Neural cell (in vitro differentiated cells): ENCODE measurements around the gene PDLIM5.

ENCODE experiments used
- CTCF ChIP-seq: fragments of 450-650 bp; IDR thresholded peaks from 2 replicates; pipeline ENCODE4 v1.5.1; 2014; ENCODE audit warnings: antibody characterized with exemption, mild to moderate bottlenecking, moderate library complexity; ENCODE audit not compliant: poor library complexity, severe bottlenecking
- EZH2 ChIP-seq: fragments of 200-600, 300-800 bp; shearing (Covaris generic), sonication (generic); IDR thresholded peaks from 2 replicates; pipeline ENCODE4 v1.6.1; 2014; ENCODE audit warnings: antibody characterized with exemption, low read length, borderline replicate concordance, mild to moderate bottlenecking; ENCODE audit not compliant: insufficient read depth, poor library complexity, severe bottlenecking
- MXI1 ChIP-seq: fragments of 450-650 bp; conservative IDR thresholded peaks from 2 replicates; pipeline ENCODE4 v1.6.1; 2014; ENCODE audit warnings: antibody characterized with exemption, mild to moderate bottlenecking; ENCODE audit not compliant: poor library complexity, severe bottlenecking
- POLR2AphosphoS5 ChIP-seq: IDR thresholded peaks from 2 replicates; pipeline ENCODE4 v1.6.1; 2012
- RAD21 ChIP-seq: fragments of 450-650 bp; conservative IDR thresholded peaks from 2 replicates; pipeline ENCODE4 v1.6.1; 2014; ENCODE audit warnings: antibody characterized with exemption, mild to moderate bottlenecking, moderate library complexity
- REST ChIP-seq: IDR thresholded peaks from 2 replicates; pipeline ENCODE4 v1.6.1; 2012; ENCODE audit warnings: borderline replicate concordance
- SMC3 ChIP-seq: fragments of 450-650 bp; conservative IDR thresholded peaks from 2 replicates; pipeline ENCODE4 v1.6.1; 2014; ENCODE audit warnings: antibody characterized with exemption, mild to moderate bottlenecking, moderate library complexity; ENCODE audit not compliant: poor library complexity
- TAF1 ChIP-seq: IDR thresholded peaks from 2 replicates; pipeline ENCODE4 v1.6.1; 2012; ENCODE audit warnings: low read depth

- TF ChIP-seq SMC3 = no peak
- TF ChIP-seq CTCF = no peak
- no peak for TF ChIP-seq POLR2AphosphoS5
- TF ChIP-seq REST = no peak
- TF ChIP-seq TAF1 = no peak
- no peak for TF ChIP-seq RAD21
- TF ChIP-seq MXI1 = no peak
- TF ChIP-seq EZH2 = no peak
Observed at GRCh38 chr4:94491322-94491721, 39.6 kb downstream of the PDLIM5 start.
